ENCODE data around the gene ZNF766.
A peak's percentile ranks its signal among the peaks of the same experiment; 100 is the strongest.
"Not testable (repeated sequence)": the region's sequence is repeated elsewhere in the genome, so short reads cannot be mapped to it uniquely, and the experiment has no call there.

ZNF766 gene

DNA sequence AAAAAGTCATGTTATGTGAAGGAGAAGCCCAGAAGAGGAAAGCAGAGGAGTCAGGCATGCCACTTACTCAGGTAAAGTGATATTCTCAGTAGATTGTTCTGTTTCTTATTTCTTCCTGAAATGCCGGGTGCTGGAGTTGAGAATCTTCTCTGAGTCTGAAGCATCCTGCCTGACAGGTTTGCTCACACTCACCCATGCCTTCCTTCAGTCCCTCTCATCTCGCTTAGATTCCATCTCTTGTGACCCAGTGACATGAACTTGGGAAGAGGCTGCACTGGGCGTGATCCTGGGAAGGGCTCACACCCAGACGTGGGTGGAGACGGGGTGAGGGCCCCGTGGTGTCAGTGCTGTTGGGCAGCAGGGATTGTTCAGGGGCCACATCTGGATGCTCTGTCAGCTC is 8.1 kb downstream of the ZNF766 start:
- no peak for DNase-seq

- no peak for DNase-seq
Measured at GRCh38 chr19:52286256-52286655, 16.9 kb downstream of the ZNF766 start.

- DNase-seq: no peak
Measured at GRCh38 chr19:52291781-52292180, 22.4 kb downstream of the ZNF766 start.

- not testable (repeated sequence) for DNase-seq
Measured at GRCh38 chr19:52292946-52293345, 23.6 kb downstream of the ZNF766 start.

GRCh38 chr19:52296400-52296772 is 27.0 kb downstream of the ZNF766 start:
- no peak for DNase-seq

- DNase-seq: peak; percentile 40
Measured at GRCh38 chr19:52296773-52297600, 27.6 kb downstream of the ZNF766 start, which contains the start of gene ZNF480. TSS of gene ZNF480 (plus strand) at chr19:52297169. CDS start at chr19:52300413, 3,244 bp downstream.

DNA sequence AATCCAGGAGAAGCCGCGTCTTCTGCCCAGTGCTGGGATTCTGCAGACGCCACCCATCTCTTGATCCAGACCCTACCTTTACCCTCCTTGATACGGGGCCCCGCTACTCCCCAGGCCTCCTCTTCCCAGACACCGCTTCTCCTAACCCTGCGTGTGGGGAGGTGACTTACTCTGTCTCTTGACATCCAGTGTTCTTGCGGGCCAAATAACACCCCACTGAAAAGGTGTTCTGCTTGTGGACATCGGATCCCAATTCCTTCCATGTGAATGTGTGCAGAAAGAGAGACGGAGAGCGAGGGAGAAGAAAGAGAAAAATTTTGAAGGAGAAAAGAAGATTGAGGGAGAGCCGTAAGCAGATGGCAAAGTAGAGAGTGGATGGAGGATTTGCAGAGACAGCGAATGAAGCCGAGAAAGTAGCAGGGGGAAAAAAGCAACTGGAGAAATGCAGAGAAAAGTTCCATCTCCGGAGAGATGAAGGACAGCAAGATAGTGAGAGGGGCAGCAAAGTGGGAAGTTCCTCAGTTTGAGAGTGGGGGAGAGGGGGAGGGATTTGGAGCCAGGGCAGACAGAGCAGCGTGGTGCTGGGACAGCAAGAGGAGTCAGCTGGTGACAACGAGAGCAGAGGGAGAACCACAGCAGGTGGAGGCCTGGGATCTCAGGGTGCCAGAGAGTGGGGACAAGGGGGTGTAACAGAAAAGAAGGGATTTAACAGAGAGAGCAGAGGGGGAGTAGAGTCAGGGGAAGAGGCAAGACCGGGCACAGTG is 28.4 kb downstream of the ZNF766 start:
- DNase-seq: no peak

DNA sequence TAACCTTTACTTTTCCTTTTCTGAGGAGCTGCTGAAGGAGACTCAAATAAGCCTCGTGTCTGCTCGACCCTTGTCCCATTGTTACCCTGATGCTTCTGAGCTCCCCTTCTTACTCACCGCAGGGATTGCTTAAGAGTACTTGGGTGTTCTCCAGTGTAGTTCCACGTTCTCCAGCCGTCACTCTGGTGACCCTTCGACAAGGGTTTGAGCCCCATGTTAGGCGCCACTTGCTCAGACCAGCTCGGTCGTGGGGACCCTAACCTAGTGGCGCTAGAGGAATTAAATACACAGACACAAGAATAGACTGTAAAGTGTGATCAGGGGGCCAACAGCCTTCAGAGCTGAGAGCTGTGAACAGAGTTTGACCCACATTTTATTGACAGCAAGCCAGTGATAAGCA is 37.9 kb downstream of the ZNF766 start:
- DNase-seq: no peak

GRCh38 chr19:52322429-52322828 is 53.0 kb downstream of the ZNF766 start:
- DNase-seq: no peak

DNA sequence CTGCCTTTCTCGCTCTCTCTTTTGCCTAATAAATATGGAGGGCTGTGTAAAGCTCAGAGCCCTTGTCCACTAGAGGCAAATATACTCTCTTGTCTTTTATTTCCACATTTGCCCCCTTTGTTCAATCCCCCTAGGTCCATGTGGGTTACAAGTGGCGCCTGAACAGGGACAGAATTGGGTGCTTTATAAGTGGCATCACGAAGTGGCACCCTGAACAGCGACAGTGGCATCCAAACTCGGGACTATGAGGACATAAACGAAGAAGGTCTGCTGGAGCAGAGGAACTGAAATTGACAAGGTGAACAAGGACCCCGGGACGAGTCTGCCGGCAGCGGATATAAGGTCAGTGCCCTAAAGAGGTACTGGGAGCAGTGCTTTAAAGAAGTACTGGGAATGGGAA is 62.4 kb downstream of the ZNF766 start:
- no peak for DNase-seq

- DNase-seq: no peak
Measured at GRCh38 chr19:52335768-52336116, 66.4 kb downstream of the ZNF766 start.

GRCh38 chr19:52336117-52336790 is 66.9 kb downstream of the ZNF766 start, which contains the start of gene ZNF610:
TSS of gene ZNF610 (plus strand) at chr19:52336243. CDS start at chr19:52349173, 12,930 bp downstream.
- peak; percentile 62 for DNase-seq

- no peak for DNase-seq
Measured at GRCh38 chr19:52336791-52337381, 67.5 kb downstream of the ZNF766 start.

- DNase-seq: not testable (repeated sequence)
Measured at GRCh38 chr19:52339022-52339421, 69.6 kb downstream of the ZNF766 start.

DNA sequence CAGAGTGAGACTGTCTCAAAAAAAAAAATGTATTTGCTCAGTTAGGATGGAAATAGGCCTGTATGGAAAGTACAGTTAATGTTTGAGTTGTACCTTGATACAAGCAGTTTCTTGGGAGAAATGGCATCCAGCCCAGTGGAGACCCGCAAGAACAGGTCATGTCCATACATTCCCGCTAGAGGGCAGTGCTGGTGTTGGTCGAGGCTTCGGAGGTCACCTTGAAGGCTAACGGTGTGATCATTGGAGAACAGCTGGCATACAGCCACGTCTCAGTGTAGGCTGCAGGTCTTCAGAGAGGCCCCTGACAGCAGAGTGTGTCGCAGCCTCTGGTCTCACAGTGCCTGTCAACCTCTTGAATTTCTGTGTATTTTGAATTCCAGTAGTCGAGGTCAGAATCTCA is 74.2 kb downstream of the ZNF766 start:
- peak; percentile 55 for DNase-seq

DNA sequence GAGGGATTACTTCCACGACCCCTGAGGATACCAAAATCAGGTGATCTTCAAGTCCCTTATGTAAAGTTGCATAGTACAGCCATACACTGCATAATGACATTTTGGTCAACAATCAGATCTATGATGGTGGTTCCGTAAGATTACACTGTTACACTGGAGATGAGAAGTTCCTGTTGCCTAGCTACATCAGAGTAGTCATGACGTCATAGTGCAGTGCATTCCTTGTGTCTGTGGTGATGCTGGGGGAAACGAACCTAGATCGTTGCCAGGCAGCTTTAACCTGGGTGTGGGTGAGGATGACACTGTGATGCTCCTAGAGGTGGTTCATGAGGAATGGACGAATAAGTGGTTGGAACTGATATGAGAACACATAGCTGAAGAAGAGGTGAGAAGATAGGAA is 75.8 kb downstream of the ZNF766 start:
- no peak for DNase-seq
